Astrocyte of the cerebellum (primary cell): ENCODE results near the gene HIRIP3.
"Not testable (repeated sequence)": the region's sequence is repeated elsewhere in the genome, so short reads cannot be mapped to it uniquely, and the experiment has no call there.

Source experiments
- DNase-seq: peaks from one replicate; pipeline ENCODE4 v3.0.0-alpha.2; 2011; ENCODE audit warnings: low read depth
- H3K4me3 ChIP-seq: 2 replicates; pipeline ENCODE4 v1.5.1; 2011; ENCODE audit warnings: mild to moderate bottlenecking, low read depth, low read length, moderate library complexity
- in situ Hi-C: cut with HindIII; loops from 2 replicates; pipeline ENCODE4 v1.10.0; 2017; ENCODE audit warnings: low sequenced_read_pairs
- TF ChIP-seq, protein P1 (sequence below): IDR thresholded peaks from 2 replicates; pipeline ENCODE4 v1.5.1; 2012; ENCODE audit warnings: low read length, low read depth, moderate library complexity, mild to moderate bottlenecking; ENCODE audit errors: missing control alignments

The HIRIP3 gene

DNA sequence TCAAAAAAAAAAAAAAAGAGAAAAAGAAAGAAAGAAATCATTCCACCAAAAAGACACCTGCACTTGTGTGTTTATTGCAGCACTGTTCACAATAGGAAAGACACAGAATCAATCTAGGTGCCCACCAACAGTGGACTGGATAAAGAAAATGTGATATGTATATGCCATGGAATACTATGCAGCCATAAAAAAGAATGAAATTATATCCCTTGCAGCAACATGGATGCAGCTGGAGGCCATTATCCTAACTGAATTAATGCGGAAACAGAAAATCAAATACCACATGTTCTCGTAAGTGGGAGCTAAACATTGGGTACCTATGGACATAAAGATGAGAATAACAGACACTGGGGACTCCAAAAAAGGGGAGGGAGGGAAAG is 21.9 kb upstream of the HIRIP3 start:
- DNase-seq: no peak
- in situ Hi-C loops: no loop called here
- TF ChIP-seq, protein P1, sequence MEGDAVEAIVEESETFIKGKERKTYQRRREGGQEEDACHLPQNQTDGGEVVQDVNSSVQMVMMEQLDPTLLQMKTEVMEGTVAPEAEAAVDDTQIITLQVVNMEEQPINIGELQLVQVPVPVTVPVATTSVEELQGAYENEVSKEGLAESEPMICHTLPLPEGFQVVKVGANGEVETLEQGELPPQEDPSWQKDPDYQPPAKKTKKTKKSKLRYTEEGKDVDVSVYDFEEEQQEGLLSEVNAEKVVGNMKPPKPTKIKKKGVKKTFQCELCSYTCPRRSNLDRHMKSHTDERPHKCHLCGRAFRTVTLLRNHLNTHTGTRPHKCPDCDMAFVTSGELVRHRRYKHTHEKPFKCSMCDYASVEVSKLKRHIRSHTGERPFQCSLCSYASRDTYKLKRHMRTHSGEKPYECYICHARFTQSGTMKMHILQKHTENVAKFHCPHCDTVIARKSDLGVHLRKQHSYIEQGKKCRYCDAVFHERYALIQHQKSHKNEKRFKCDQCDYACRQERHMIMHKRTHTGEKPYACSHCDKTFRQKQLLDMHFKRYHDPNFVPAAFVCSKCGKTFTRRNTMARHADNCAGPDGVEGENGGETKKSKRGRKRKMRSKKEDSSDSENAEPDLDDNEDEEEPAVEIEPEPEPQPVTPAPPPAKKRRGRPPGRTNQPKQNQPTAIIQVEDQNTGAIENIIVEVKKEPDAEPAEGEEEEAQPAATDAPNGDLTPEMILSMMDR: no peak
- H3K4me3 ChIP-seq: no peak overlapping the region

DNA sequence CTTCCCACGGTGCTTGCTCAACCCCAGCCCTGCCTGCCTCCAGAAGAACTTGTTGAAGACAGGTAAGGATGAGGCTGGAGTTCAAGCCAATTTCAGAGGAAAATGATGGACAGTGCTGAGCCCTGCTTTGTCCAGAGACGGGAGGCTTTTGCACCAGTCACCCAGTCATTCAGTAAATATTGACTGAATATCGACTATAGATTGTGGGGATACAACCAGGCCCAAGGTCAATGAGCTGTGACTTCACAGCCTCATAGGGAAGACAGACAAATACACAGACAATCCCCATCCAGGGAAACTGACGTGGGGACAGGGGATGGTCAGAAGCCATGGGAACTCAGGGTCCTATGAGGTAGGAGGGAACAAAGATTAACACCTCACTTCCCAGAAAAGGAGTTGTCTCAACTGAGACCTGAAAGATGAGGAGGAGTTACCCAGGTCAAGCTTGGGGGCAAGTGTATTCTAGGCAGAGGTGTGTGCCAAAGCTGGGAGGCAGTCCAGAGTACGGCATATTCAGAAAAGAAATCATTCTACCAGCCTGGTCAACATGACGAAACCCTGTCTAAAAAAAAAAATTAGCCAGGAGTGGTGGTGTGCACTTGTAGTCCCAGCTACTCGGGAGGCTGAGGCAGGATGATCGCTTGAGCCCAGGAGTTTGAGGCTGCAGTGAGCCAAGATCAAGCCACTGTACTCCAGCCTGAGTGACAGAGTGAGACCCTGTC is 21.3 kb upstream of the HIRIP3 start:
- TF ChIP-seq, protein P1: no peak
- no peak overlapping the region for H3K4me3 ChIP-seq
- DNase-seq: no peak
- in situ Hi-C loops: no loop called here

DNA sequence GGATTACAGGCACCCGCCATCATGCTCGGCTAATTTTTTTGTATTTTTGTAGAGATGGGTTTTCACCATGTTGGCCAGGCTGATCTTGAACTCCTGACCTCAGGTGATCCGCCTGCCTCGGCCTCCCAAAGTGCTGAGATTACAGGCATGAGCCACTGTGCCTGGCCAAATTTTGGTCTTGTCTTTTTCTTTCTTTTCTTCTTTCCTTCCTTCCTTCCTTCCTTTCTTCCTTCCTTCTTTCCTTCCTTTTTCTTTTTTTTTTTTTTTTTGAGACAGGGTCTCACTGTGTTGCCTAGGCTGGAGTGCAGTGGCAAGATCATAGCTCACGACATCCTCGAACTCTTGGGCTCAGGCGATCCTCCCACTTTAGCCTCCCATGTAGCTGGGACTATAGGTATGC is 20.0 kb upstream of the HIRIP3 start:
- DNase-seq, H3K4me3 ChIP-seq, in situ Hi-C loops: not testable (repeated sequence)

DNA sequence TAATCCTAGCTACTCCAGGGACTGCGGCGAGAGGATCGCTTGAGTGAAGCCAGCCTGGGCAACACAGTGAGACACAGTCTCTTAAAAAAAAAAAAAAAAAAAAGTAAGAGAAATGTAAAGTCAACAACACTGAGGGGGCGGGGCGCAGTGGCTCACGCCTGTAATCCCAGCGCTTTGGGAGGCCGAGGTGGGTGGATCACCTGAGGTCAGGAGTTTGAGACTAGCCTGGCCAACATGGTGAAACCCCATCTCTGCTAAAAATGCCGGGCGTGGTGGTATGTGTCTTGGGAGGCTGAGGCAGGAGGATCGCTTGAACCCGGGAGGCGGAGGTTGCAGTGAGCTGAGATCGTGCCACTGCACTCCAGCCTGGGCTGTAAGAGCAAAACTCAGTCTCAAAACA is 17.2 kb upstream of the HIRIP3 start:
- H3K4me3 ChIP-seq, in situ Hi-C loops, DNase-seq: not testable (repeated sequence)

DNA sequence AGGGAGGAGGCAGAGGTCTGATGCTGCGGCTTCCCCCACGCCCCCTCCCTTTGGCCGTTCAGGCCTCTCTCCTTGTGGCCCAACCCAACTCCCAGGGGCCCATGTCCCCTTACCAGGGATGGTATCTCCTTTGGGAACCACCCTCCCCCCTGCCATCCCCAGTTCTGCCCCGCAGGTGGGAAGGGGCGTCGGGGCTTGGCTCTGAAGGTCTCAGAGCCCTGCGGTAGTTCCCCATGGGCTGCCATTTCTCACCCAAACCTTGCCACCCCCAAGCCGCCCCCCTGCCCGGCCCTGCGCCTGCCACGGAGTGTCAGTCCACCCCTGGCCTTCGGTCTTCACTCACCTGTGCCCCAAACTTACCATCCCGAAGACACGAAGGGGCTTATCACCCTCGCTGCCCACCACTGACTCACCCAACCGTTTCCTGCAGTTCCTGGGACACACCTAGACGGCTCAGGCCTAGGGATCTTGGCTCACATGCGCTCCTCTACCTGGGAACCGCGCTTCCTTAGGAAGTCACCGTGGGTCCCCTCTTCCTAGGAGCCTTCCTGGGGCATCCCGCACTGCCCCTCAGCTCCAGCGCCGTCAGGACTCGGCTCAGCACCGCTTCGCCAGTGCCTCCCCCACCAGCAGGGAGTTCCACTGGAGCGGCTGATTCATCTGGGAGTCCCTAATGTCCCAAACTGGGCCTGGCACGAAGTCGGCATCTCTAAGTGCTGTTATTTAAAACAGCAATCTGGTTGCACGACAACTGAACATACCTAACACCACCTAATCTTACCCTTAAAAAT is 16.5 kb upstream of the HIRIP3 start:
- in situ Hi-C loops: no loop called here
- no peak overlapping the region for H3K4me3 ChIP-seq
- no peak for DNase-seq
- TF ChIP-seq, protein P1: no peak

DNA sequence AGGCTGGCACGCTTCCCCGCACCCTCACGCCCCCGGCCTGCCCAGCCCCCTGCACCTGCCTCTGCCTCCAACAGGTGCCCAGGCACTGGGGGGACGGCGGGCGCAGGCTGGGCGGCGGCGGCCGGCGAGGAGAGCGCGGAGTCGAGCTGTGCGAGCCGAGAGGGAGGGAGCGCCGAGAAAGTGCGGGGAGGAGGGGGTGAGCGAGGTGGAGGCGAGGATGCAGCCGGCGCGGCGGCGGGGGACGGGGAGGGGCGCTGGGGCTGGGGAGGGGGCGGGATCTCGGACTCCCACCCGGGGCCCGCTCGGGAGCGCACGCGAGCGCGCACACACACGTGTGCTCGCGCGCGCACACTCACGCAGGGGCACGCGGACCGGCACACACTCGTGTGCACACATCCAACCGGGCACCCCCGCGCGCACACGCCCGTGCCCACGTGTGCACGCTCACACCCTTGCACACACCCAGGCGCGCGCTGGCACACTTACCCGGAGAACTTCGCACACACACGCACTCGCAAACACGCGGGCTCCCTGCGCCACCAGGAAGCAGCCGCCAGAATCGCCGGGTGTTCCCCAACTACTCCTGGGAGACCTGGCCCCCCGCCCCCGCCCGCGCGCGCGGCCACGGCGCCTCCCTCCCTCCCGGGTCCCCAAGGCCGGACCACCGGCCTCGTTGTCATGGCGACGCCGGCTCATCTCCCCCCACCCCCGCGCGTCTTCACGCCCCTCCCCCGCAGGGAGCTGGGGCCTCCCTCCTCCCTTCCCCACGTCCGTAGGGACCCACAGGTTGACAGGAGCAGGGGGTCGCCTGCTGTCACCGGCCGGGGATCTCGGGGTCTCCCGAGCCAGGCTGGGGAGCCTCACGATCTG is 15.7 kb upstream of the HIRIP3 start, which contains the start of gene DOC2A:
TSS of gene DOC2A (minus strand) at position 184 of the 870 bp plus-strand sequence. CDS start 805 bp downstream, outside the sequence.
- no peak for DNase-seq
- TF ChIP-seq, protein P1: no peak
- peak within 1 kb of the TSS; percentile 36 for H3K4me3 ChIP-seq
- in situ Hi-C loops: no loop called here

DNA sequence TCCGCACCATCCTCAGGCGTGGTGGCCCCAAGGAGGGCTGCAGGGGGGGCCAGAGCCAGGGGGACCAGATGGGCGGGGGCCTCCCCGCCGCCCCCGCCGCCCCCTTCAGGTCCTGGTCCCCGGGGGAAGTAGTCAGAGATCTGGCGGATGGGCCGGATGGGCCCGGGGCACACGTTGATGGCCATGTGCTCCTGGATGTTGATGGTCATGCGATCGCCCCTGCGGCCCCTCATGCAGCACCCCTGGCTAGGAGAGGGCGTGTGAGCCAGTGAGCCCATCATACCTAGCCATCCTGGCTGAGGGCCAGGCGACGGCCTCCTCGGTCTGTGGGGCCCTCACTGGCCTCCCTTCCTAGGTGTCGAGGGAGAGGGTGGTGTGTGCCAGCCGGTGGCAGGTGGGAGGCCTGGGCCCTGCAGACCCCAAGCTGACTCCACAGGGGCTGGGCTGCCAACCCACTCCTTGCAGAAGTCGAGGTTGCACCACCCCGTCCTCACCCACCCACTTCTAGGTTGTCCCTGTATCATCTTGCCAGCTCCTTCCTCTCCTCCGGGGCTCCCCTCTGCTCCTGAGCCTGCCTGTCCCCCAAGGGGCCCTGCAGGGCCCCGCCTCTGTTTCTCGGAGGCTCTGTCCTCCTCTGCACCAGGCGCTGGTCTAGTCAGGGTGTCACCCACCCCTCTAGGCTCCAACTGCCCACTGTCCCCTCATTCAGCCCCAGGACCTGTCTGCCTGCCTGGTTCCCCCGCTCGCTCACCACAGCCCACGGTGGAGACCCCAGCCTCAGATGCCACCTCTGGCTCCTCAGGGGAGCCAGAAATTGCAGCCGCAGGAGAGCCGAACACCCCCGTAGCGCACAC is 14.8 kb upstream of the HIRIP3 start:
- in situ Hi-C loops: no loop called here
- H3K4me3 ChIP-seq: peak overlapping the region; percentile 36
- TF ChIP-seq, protein P1: no peak
- no peak for DNase-seq
